OCI-LY7 (cell line): Measurements from ENCODE around the gene BHLHE41.

Source experiments
- CTCF ChIP-seq: fragments of 200-600 bp; sonication (generic); conservative IDR thresholded peaks from 2 replicates; pipeline ENCODE4 v1.5.1; 2014; ENCODE audit warnings: mild to moderate bottlenecking, antibody characterized with exemption, low read length, moderate library complexity, mixed read lengths
- EZH2phosphoT487 ChIP-seq: fragments of 200-600 bp; sonication (generic); IDR thresholded peaks from 2 replicates; pipeline ENCODE4 v1.6.1; 2018; ENCODE audit warnings: low read depth, borderline replicate concordance, mild to moderate bottlenecking, mixed run types, antibody characterized with exemption, low read length, moderate library complexity, mixed read lengths

DNA sequence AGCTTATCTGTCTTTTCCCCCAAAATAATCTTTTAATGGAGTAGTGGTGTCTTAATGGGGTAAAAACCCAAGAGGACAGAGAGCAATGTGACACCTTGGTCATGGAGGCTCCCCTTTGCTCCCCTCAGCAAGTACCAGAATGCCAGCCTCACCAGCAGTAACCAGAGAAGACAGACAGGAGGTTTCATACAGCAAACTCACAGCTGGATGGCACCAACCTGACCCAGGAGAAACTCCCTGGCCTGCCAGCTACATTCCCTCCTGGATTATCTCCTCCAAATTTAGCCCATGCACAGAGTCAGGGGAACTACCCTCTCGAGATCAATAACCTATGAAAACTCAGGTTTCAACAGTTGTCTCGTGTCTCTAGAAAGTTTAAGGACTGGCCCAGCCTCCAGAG, 15.9 kb downstream of the BHLHE41 start:
- no peak for TF ChIP-seq CTCF
- no peak for TF ChIP-seq EZH2phosphoT487
